SK-N-SH treated with all-trans-retinoic acid at 6 μM for 48 hours (cell line): ENCODE data around the gene DLX5.

Experiments used
- ATAC-seq: fragments of 200-7000 bp; cut with Tn5 transposase; 3 replicates; pipeline ENCODE4 v1.9.1; 2020; ENCODE audit warnings: mild to moderate bottlenecking, moderate library complexity
- ARNTL ChIP-seq: fragments of 450-650 bp; formaldehyde crosslinking; IDR thresholded peaks from 2 replicates; pipeline ENCODE4 v1.5.0; 2020; ENCODE audit warnings: low read depth, mild to moderate bottlenecking, moderate library complexity, borderline replicate concordance
- BACH2 ChIP-seq: fragments of 250-450 bp; sonication (Bioruptor Pico); IDR thresholded peaks from 2 replicates; pipeline ENCODE4 v1.9.0; 2021; ENCODE audit warnings: mild to moderate bottlenecking, borderline replicate concordance
- CSDC2 ChIP-seq: fragments of 250-450 bp; sonication (Bioruptor Pico); IDR thresholded peaks from 2 replicates; pipeline ENCODE4 v1.5.0; 2020; ENCODE audit warnings: mild to moderate bottlenecking, moderate library complexity
- GLIS3 ChIP-seq: fragments of 250-450 bp; sonication (Bioruptor Pico); IDR thresholded peaks from 2 replicates; pipeline ENCODE4 v1.5.0; 2020; ENCODE audit warnings: mild to moderate bottlenecking, moderate library complexity
- OSR1 ChIP-seq: fragments of 250-450 bp; sonication (Bioruptor Pico); IDR thresholded peaks from 2 replicates; pipeline ENCODE4 v1.8.0; 2022; ENCODE audit warnings: moderate library complexity, mild to moderate bottlenecking, inconsistent platforms
- PATZ1 ChIP-seq: fragments of 250-450 bp; sonication (Bioruptor Pico); IDR thresholded peaks from 2 replicates; pipeline ENCODE4 v1.8.0; 2020; ENCODE audit warnings: mild to moderate bottlenecking, moderate library complexity, borderline replicate concordance
- SNAI2 ChIP-seq: fragments of 250-450 bp; sonication (Bioruptor Pico); IDR thresholded peaks from 2 replicates; pipeline ENCODE4 v1.5.0; 2020; ENCODE audit warnings: mild to moderate bottlenecking, moderate library complexity
- TSHZ2 ChIP-seq: fragments of 250-450 bp; sonication (Bioruptor Pico); IDR thresholded peaks from 2 replicates; pipeline ENCODE4 v1.5.0; 2020; ENCODE audit warnings: mild to moderate bottlenecking, moderate library complexity
- ZC3H10 ChIP-seq: fragments of 250-450 bp; sonication (Bioruptor Pico); IDR thresholded peaks from 2 replicates; pipeline ENCODE4 v1.5.1; 2021; ENCODE audit warnings: mild to moderate bottlenecking, moderate library complexity
- ZFP3 ChIP-seq: fragments of 250-450 bp; sonication (Bioruptor Pico); IDR thresholded peaks from 2 replicates; pipeline ENCODE4 v1.5.0; 2020; ENCODE audit warnings: mild to moderate bottlenecking, moderate library complexity
- ZFP30 ChIP-seq: fragments of 450-650 bp; formaldehyde crosslinking; IDR thresholded peaks from 2 replicates; pipeline ENCODE4 v1.5.0; 2022; ENCODE audit warnings: mild to moderate bottlenecking, moderate library complexity
- ZNF565 ChIP-seq: fragments of 450-650 bp; formaldehyde crosslinking; conservative IDR thresholded peaks from 2 replicates; pipeline ENCODE4 v1.5.0; 2020; ENCODE audit warnings: low read depth, mild to moderate bottlenecking, moderate library complexity
- ZNF8 ChIP-seq: fragments of 450-650 bp; formaldehyde crosslinking; IDR thresholded peaks from 2 replicates; pipeline ENCODE4 v1.5.0; 2020; ENCODE audit warnings: mild to moderate bottlenecking, moderate library complexity
- TF ChIP-seq, protein P1 (sequence below): fragments of 250-450 bp; sonication (Bioruptor Pico); IDR thresholded peaks from 2 replicates; pipeline ENCODE4 v1.8.0; 2021; ENCODE audit warnings: low read depth, mild to moderate bottlenecking, moderate library complexity, borderline replicate concordance
- TF ChIP-seq, protein P2 (sequence below): fragments of 250-450 bp; sonication (Bioruptor Pico); IDR thresholded peaks from 2 replicates; pipeline ENCODE4 v1.5.1; 2021; ENCODE audit warnings: mild to moderate bottlenecking, moderate library complexity

The DLX5 gene

DNA sequence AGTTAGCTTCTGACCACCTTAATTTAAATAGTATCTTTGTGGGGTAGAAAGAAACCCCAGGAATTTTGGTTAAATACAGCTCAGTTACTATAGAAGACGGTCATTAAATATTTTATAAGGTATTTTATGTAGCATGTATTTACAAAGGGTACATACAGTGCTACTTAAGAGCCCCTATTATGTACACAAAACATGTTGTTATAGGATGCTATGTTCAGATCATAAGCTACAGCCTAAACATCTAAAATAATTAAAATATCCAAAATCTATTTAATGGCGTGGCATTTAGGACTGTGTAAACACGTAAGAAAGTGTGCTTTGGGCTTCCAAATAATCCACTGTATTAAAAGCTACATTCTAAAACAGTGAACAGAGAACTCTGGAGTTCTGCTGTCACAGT is 39.4 kb upstream of the DLX5 start (continued):
- TF ChIP-seq TSHZ2 (CRISPR knock-in tag) (no peak), ZNF565 (CRISPR knock-in tag) (no peak), ARNTL (CRISPR knock-in tag) (no peak), PATZ1 (CRISPR knock-in tag) (no peak), SNAI2 (CRISPR knock-in tag) (no peak), GLIS3 (CRISPR knock-in tag) (no peak), ZFP3 (CRISPR knock-in tag) (no peak)
- TF ChIP-seq, protein P1, sequence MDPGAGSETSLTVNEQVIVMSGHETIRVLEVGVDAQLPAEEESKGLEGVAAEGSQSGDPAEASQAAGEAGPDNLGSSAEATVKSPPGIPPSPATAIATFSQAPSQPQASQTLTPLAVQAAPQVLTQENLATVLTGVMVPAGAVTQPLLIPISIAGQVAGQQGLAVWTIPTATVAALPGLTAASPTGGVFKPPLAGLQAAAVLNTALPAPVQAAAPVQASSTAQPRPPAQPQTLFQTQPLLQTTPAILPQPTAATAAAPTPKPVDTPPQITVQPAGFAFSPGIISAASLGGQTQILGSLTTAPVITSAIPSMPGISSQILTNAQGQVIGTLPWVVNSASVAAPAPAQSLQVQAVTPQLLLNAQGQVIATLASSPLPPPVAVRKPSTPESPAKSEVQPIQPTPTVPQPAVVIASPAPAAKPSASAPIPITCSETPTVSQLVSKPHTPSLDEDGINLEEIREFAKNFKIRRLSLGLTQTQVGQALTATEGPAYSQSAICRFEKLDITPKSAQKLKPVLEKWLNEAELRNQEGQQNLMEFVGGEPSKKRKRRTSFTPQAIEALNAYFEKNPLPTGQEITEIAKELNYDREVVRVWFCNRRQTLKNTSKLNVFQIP (CRISPR knock-in tag): no peak

DNA sequence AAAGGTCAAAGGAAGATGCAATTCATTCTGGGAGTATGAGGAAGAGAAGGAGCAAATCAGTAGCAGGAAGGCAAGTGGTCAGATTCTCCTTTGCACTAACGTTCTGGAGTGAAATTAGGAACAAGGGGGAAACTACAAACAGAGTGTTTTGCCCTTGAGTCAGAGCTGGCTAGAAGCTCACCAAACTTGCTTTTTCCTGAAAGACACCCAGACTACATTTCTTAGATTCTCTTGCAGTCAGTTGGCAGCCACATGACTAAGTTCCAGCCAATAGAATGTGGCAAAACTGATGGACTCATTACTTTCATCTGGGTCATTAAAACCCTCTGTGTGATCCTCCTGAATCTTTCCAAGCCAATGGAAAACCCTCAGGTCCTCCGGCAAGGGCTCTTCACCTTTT is 18.6 kb upstream of the DLX5 start:
- no peak for ATAC-seq
- TF ChIP-seq TSHZ2 (CRISPR knock-in tag) (no peak), ZNF565 (CRISPR knock-in tag) (no peak), ZFP30 (CRISPR knock-in tag) (no peak), BACH2 (CRISPR knock-in tag) (no peak), CSDC2 (CRISPR knock-in tag) (no peak), ZC3H10 (CRISPR knock-in tag) (no peak), PATZ1 (CRISPR knock-in tag) (no peak), OSR1 (CRISPR knock-in tag) (no peak), ZFP3 (CRISPR knock-in tag) (no peak), ZNF8 (CRISPR knock-in tag) (no peak)
- TF ChIP-seq, protein P2, sequence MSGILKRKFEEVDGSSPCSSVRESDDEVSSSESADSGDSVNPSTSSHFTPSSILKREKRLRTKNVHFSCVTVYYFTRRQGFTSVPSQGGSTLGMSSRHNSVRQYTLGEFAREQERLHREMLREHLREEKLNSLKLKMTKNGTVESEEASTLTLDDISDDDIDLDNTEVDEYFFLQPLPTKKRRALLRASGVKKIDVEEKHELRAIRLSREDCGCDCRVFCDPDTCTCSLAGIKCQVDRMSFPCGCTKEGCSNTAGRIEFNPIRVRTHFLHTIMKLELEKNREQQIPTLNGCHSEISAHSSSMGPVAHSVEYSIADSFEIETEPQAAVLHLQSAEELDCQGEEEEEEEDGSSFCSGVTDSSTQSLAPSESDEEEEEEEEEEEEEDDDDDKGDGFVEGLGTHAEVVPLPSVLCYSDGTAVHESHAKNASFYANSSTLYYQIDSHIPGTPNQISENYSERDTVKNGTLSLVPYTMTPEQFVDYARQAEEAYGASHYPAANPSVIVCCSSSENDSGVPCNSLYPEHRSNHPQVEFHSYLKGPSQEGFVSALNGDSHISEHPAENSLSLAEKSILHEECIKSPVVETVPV (CRISPR knock-in tag): no peak
- TF ChIP-seq, protein P1 (CRISPR knock-in tag): no peak
